MM.1S (cell line): ENCODE measurements around the gene ADH1C.

Experiments
- DNase-seq: peaks from one replicate; pipeline ENCODE4 v3.0.0-alpha.2; 2015
- H2AFZ ChIP-seq: fragments of 300-600 bp; sonication (generic); 2 replicates; pipeline ENCODE4 v1.6.0; 2016; ENCODE audit warnings: antibody characterized with exemption, low read length
- H3F3A ChIP-seq: fragments of 300-600 bp; sonication (generic); 2 replicates; pipeline ENCODE4 v1.6.1; 2016; ENCODE audit warnings: mild to moderate bottlenecking, antibody characterized with exemption, low read length, moderate library complexity, mixed read lengths; ENCODE audit not compliant: insufficient read depth
- H3K27ac ChIP-seq: fragments of 300-600 bp; sonication (generic); 2 replicates; pipeline ENCODE4 v1.5.1; 2016; ENCODE audit warnings: mild to moderate bottlenecking, low read length
- H3K27me3 ChIP-seq: fragments of 300-600 bp; sonication (generic); replicated peaks from 2 replicates; pipeline ENCODE4 v1.6.0; 2016; ENCODE audit warnings: low read length; ENCODE audit not compliant: insufficient read depth
- H3K36me3 ChIP-seq: fragments of 300-600 bp; sonication (generic); replicated peaks from 2 replicates; pipeline ENCODE4 v1.6.1; 2016; ENCODE audit warnings: mild to moderate bottlenecking, low read length, mixed read lengths; ENCODE audit not compliant: insufficient read depth
- H3K4me1 ChIP-seq: fragments of 300-600 bp; sonication (generic); 2 replicates; pipeline ENCODE4 v1.6.1; 2016; ENCODE audit warnings: low read length, mixed read lengths
- H3K4me2 ChIP-seq: fragments of 300-600 bp; sonication (generic); 2 replicates; pipeline ENCODE4 v1.6.0; 2016; ENCODE audit warnings: low read depth, low read length
- H3K4me3 ChIP-seq: fragments of 300-600 bp; sonication (generic); 2 replicates; pipeline ENCODE4 v1.5.1; 2016; ENCODE audit warnings: low read length, mixed read lengths
- H3K79me2 ChIP-seq: fragments of 300-600 bp; sonication (generic); 2 replicates; pipeline ENCODE4 v1.6.1; 2016; ENCODE audit warnings: mixed run types, low read length, mixed read lengths
- H3K9ac ChIP-seq: fragments of 300-600 bp; sonication (generic); 2 replicates; pipeline ENCODE4 v1.6.1; 2016; ENCODE audit warnings: low read length, mixed read lengths
- H3K9me2 ChIP-seq: fragments of 300-600 bp; sonication (generic); replicated peaks from 2 replicates; pipeline ENCODE4 v1.6.1; 2016; ENCODE audit warnings: mild to moderate bottlenecking, low read length, mixed read lengths; ENCODE audit not compliant: insufficient read depth
- H3K9me3 ChIP-seq: fragments of 300-600 bp; sonication (generic); replicated peaks from 2 replicates; pipeline ENCODE4 v1.6.1; 2016; ENCODE audit warnings: mild to moderate bottlenecking, low read length, mixed read lengths; ENCODE audit not compliant: insufficient read depth
- H4K20me1 ChIP-seq: fragments of 300-600 bp; sonication (generic); 2 replicates; pipeline ENCODE4 v1.6.1; 2016; ENCODE audit warnings: mild to moderate bottlenecking, low read length, moderate library complexity, mixed read lengths; ENCODE audit not compliant: insufficient read depth
- EZH2 ChIP-seq: fragments of 300-600 bp; sonication (generic); optimal IDR thresholded peaks from 2 replicates; pipeline ENCODE3; 2017; ENCODE audit warnings: low read depth, mild to moderate bottlenecking, antibody characterized with exemption, low read length, mixed read lengths
- EZH2phosphoT487 ChIP-seq: fragments of 300-600 bp; sonication (generic); IDR thresholded peaks from 2 replicates; pipeline ENCODE4 v1.6.1; 2018; ENCODE audit warnings: antibody characterized with exemption, low read length
- TF ChIP-seq, protein P1 (sequence below): fragments of 300-600 bp; sonication (generic); IDR thresholded peaks from 2 replicates; pipeline ENCODE4 v1.5.1; 2016; ENCODE audit warnings: antibody characterized with exemption, low read length, mixed read lengths

The ADH1C gene

DNA sequence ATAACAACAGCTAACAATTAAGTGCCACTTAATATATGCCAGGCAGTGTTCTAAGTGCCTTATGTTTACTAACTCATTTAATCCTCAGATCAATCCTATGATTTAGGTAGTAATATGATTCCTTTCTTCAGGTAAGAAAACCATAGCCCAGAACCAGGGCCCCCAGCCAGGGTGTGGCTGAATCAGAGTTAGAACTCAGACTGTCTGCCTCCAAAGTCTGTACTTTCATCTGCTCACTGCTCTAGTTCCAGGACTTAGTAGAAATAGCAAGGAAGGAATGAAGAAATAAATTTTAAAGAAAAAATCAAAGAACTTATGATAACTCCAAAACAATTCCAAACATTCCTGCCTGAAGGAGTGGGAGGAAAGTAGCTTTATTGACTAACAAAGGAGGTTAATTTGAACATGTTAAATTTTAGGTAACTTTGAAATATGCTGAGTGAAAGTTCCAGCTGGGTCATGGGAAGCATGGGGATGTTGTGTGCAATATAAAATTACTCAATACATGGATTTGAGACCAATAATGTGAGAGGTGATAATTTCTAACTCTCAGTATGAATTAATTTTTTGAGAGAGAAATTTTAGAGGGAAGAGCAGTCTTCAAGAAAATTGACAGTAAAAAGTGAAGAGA lies 8.8 kb upstream of the ADH1C start:
- Histone ChIP-seq H3K4me1 (no peaks in the 10 kb centered on the region), H3K4me2 (no peak overlapping the region)

GRCh38 chr4:99359480-99360204 lies 7.1 kb upstream of the ADH1C start:
- Histone ChIP-seq H2AFZ (no peak overlapping the region), H3K9me2 (no peaks in the 10 kb centered on the region)

More for the DNA sequence above, 8.8 kb upstream of the ADH1C start:
- Histone ChIP-seq H3K9ac (no peak overlapping the region), H3K36me3 (no peaks in the 10 kb centered on the region), H2AFZ (no peak overlapping the region), H3K27ac (no peak overlapping the region), H3K9me3 (no peaks in the 10 kb centered on the region), H4K20me1 (no peaks in the 10 kb centered on the region), H3K27me3 (no peaks in the 10 kb centered on the region), H3K4me3 (no peak overlapping the region), H3K79me2 (no peaks in the 10 kb centered on the region), H3K9me2 (no peaks in the 10 kb centered on the region), H3F3A (no peaks in the 10 kb centered on the region)
- TF ChIP-seq, protein P1, sequence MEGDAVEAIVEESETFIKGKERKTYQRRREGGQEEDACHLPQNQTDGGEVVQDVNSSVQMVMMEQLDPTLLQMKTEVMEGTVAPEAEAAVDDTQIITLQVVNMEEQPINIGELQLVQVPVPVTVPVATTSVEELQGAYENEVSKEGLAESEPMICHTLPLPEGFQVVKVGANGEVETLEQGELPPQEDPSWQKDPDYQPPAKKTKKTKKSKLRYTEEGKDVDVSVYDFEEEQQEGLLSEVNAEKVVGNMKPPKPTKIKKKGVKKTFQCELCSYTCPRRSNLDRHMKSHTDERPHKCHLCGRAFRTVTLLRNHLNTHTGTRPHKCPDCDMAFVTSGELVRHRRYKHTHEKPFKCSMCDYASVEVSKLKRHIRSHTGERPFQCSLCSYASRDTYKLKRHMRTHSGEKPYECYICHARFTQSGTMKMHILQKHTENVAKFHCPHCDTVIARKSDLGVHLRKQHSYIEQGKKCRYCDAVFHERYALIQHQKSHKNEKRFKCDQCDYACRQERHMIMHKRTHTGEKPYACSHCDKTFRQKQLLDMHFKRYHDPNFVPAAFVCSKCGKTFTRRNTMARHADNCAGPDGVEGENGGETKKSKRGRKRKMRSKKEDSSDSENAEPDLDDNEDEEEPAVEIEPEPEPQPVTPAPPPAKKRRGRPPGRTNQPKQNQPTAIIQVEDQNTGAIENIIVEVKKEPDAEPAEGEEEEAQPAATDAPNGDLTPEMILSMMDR = no peak
- TF ChIP-seq EZH2phosphoT487 = no peak
- TF ChIP-seq EZH2 = no peak
- no peak for DNase-seq

GRCh38 chr4:99357948-99358347 lies 5.4 kb upstream of the ADH1C start:
- Histone ChIP-seq H3K4me2 (no peak overlapping the region), H3K9ac (no peak overlapping the region), H3K4me1 (no peaks in the 10 kb centered on the region), H4K20me1 (no peaks in the 10 kb centered on the region), H2AFZ (no peak overlapping the region), H3K79me2 (no peaks in the 10 kb centered on the region), H3F3A (no peaks in the 10 kb centered on the region), H3K36me3 (no peaks in the 10 kb centered on the region), H3K4me3 (no peak overlapping the region), H3K27ac (no peak overlapping the region), H3K9me2 (no peaks in the 10 kb centered on the region), H3K9me3 (no peaks in the 10 kb centered on the region), H3K27me3 (no peaks in the 10 kb centered on the region)
- TF ChIP-seq, protein P1 = no peak
- TF ChIP-seq EZH2 (no peak), EZH2phosphoT487 (no peak)
- no peak for DNase-seq

More at GRCh38 chr4:99359480-99360204, 7.1 kb upstream of the ADH1C start:
- Histone ChIP-seq H3F3A (no peaks in the 10 kb centered on the region), H3K9ac (no peak overlapping the region), H3K4me1 (no peaks in the 10 kb centered on the region), H3K9me3 (no peaks in the 10 kb centered on the region), H3K27me3 (no peaks in the 10 kb centered on the region), H3K36me3 (no peaks in the 10 kb centered on the region), H3K4me2 (no peak overlapping the region), H3K27ac (no peak overlapping the region), H4K20me1 (no peaks in the 10 kb centered on the region), H3K4me3 (no peak overlapping the region), H3K79me2 (no peaks in the 10 kb centered on the region)
- TF ChIP-seq EZH2phosphoT487 (no peak), EZH2 (no peak)
- TF ChIP-seq, protein P1 = no peak
- DNase-seq = no peak
